Upper lobe of right lung (tissue), 1 donor: ENCODE data around the gene NES. TPM values are rescaled to one million over a fixed set of nuclear protein-coding genes. Genes with fewer than 3 reads are reported as not detected.
A peak's percentile ranks its signal among the peaks of the same experiment; 100 is the strongest.

Source experiments
- ATAC-seq: fragments of 200-7000 bp; cut with Tn5 transposase; one replicate; pipeline ENCODE4 v1.9.1; 2020; ENCODE audit warnings: mild to moderate bottlenecking, moderate library complexity
- DNase-seq: peaks from one replicate; pipeline ENCODE4 v3.0.0-alpha.2; 2020
- H3K27ac ChIP-seq: fragments of 200-600 bp; one replicate; pipeline ENCODE4 v1.8.0; 2022
- H3K27me3 ChIP-seq: fragments of 200-600 bp; one replicate; pipeline ENCODE4 v1.8.0; 2022; ENCODE audit warnings: mild to moderate bottlenecking
- H3K36me3 ChIP-seq: fragments of 200-600 bp; one replicate; pipeline ENCODE4 v1.8.0; 2022
- H3K4me1 ChIP-seq: fragments of 200-600 bp; one replicate; pipeline ENCODE4 v1.8.0; 2022
- H3K4me3 ChIP-seq: fragments of 200-600 bp; one replicate; pipeline ENCODE4 v1.8.0; 2022; ENCODE audit warnings: mild to moderate bottlenecking
- H3K9me3 ChIP-seq: fragments of 200-600 bp; one replicate; pipeline ENCODE4 v1.8.0; 2022
- intact Hi-C: fragments of 100-400 bp; cut with DNase I; formaldehyde crosslinking; loops from one replicate; pipeline ENCODE4 v1.11.0; 2022
- total RNA-seq: library from RNA; stranded (reverse); fragmentation: NEBNext Ultra II Directional; extraction: Animal tissue kit (Norgen Biotek cat#: 25700); gene quantifications from one replicate; pipeline ENCODE4 v1.2.1, GENCODE V29; 2021
- TF ChIP-seq, protein P1 (sequence below): fragments of 200-600 bp; IDR thresholded peaks from one replicate; pipeline ENCODE4 v1.8.0; 2022; ENCODE audit warnings: antibody characterized with exemption
- donor health status: DM: no; HTN: yes; CAD: no; lungs with severe emphysema.

NES gene
- total RNA-seq, 1 donor from 2014 or later = 54.7 TPM

DNA sequence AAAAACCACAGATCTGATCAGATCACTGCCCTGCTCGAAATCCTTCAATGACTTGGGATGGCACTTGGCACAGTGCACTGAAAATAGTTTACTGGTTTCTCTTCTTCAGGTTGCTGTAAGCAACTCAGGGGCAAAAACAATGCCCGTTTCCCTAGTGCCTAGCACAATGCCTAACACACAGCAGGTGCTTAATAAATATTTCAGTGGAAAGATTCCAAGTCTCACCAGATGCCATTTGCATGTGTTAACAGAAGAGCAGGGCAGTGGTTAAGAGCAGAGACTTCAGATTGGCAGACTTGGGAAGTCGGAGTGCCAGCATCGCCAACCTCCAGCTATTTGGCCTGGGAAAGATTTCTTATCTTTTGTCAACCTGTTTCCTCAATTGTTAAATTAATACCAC lies 40.1 kb upstream of the NES start:
- Histone ChIP-seq H3K4me1 (no peaks in the 10 kb centered on the region), H3K27me3 (no peaks in the 10 kb centered on the region), H3K4me3 (no peak overlapping the region), H3K27ac (no peak overlapping the region), H3K9me3 (no peaks in the 10 kb centered on the region), H3K36me3 (peaks cover 16% of the 10 kb centered on the region)
- TF ChIP-seq, protein P1, sequence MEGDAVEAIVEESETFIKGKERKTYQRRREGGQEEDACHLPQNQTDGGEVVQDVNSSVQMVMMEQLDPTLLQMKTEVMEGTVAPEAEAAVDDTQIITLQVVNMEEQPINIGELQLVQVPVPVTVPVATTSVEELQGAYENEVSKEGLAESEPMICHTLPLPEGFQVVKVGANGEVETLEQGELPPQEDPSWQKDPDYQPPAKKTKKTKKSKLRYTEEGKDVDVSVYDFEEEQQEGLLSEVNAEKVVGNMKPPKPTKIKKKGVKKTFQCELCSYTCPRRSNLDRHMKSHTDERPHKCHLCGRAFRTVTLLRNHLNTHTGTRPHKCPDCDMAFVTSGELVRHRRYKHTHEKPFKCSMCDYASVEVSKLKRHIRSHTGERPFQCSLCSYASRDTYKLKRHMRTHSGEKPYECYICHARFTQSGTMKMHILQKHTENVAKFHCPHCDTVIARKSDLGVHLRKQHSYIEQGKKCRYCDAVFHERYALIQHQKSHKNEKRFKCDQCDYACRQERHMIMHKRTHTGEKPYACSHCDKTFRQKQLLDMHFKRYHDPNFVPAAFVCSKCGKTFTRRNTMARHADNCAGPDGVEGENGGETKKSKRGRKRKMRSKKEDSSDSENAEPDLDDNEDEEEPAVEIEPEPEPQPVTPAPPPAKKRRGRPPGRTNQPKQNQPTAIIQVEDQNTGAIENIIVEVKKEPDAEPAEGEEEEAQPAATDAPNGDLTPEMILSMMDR = no peak
- ATAC-seq (no peak), DNase-seq (no peak)
- intact Hi-C loops = no loop called here

DNA sequence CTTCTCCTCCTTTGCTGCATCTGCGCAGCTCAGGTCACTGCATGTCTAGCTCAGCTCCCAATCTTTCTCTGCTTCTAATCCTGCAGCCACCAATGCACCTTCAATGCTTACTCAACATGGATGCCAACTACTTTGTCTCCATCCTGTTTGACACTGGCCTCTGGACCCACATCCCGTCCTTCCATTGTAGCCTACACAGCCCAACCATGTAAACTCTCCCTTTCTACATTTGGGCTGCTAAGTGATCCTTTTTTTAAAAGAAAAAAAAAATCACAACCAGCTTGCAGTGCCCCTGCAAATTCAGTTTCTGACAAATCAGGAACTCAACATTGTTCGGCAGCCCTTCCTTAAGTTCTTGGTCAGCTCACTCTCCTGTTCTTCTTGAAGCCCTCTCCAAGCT lies 37.6 kb upstream of the NES start:
- ATAC-seq = no peak
- no peak overlapping the region for H3K27ac ChIP-seq

DNA sequence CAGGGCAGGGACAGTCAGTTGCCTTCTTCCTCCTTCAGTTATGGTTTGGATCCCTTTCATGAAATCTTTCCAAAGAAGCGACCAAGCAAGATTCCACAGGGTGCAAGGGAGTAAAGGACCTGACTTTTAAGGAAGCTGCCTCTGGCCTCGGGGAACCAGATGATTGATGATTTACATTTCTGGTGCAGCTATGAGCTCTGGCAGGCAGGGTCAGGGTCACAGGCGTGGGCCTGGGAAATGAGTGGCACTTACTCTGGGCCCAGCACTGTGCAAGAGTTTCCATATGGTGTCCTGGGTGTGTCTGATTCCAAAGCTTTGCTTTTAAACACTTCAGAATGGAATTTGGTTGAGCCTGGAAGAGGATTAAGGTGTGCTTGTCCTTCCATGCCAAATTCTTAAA lies 35.4 kb upstream of the NES start:
- Histone ChIP-seq H3K4me1 (peaks cover 3% of the 10 kb centered on the region), H3K27ac (no peak overlapping the region), H3K36me3 (no peaks in the 10 kb centered on the region), H3K27me3 (no peaks in the 10 kb centered on the region), H3K4me3 (no peak overlapping the region), H3K9me3 (no peaks in the 10 kb centered on the region)
- TF ChIP-seq, protein P1 = no peak
- DNase-seq (no peak), ATAC-seq (no peak)
- intact Hi-C loops = no loop called here

More for the DNA sequence above, 37.6 kb upstream of the NES start:
- no peak for DNase-seq
- Histone ChIP-seq H3K36me3 (no peaks in the 10 kb centered on the region), H3K4me3 (no peak overlapping the region), H3K27me3 (no peaks in the 10 kb centered on the region), H3K4me1 (no peaks in the 10 kb centered on the region), H3K9me3 (no peaks in the 10 kb centered on the region)
- TF ChIP-seq, protein P1 = no peak
- intact Hi-C loops = no loop called here

DNA sequence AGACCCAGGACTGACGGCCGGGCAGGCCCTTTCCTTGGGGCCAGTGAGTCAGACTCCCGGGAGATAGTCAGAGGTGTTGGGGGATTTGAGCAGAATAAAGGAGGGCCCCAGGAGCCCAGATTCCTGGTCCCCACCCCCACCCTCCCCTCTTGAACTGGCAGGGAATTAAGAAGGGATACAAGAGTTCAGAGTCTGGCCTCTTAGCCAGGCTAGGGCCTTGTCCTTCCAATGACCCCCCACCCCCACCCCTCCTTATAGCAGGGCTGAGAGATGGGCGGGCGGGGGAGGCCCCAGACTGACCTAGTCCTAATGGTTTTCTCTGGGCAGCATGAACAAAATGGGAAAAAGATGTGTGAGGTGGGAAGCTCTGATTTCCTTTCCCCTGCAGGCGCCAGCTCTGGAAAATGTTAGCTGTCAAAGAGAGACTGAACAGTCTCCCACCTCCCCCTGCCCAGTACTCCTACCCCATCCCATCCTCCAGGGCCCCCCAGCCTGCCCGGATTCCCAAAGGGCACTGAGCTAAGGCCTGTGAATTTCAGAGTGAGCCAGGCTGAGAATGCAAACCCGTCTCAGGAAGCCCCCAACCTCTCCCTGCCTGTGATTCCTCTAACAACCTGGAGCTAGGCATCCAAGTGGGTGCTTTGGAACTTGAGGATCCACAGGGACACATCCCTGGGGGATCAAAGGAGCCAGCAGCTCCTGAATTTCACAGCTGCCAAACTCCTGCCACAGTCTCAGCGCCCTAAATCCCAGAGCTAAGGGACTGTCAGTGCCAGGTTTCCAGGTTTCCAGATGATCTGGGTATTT lies 34.0 kb upstream of the NES start:
- DNase-seq (no peak), ATAC-seq (no peak)
- H3K27me3 ChIP-seq = no peaks in the 10 kb centered on the region
- TF ChIP-seq, protein P1 = no peak
- intact Hi-C loops = no loop called here
- no peak overlapping the region for H3K27ac ChIP-seq
- no peak overlapping the region for H3K4me3 ChIP-seq
- no peaks in the 10 kb centered on the region for H3K36me3 ChIP-seq
- no peaks in the 10 kb centered on the region for H3K9me3 ChIP-seq
- peaks cover 10% of the 10 kb centered on the region for H3K4me1 ChIP-seq

DNA sequence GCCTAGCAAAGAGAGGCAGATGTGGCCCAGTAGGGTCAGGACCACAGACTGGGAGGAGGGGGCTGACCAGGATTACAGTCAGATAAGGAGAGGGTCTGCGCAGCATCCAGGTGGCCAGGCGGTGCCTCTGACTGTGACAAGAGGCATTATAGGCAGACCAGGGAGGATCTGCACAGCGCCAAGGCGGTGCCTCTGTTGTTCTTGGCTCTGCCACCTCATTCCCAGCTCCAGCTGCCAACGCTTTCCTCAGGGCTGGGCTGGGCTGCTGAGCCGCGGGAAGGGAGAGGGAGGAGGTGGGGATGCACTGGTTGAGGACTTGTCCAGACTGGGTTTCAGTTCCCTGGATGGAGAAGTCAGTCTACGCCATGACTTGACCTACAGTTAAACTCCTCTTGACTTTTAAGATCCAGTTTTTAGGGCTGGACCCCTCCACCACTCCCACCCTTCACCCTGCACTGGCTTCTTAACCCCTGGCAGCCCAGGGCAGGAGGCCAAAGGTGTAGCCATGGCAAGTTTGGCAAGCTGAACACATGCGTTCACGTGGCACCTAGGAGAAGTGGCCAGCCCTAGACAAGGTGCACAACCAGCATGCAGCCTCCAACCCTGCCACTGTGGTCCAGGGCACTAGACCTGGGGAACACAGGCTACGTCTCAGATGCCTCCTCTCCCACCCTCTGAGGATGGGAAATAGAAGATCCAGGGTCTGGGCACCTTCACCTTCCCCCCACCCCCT lies 32.7 kb upstream of the NES start:
- Histone ChIP-seq H3K36me3 (no peaks in the 10 kb centered on the region), H3K9me3 (no peaks in the 10 kb centered on the region), H3K4me3 (no peak overlapping the region), H3K27ac (no peak overlapping the region), H3K27me3 (peaks cover 11% of the 10 kb centered on the region), H3K4me1 (peaks cover 23% of the 10 kb centered on the region)
- DNase-seq (no peak), ATAC-seq (peak; percentile 53)
- intact Hi-C loops = no loop called here
- TF ChIP-seq, protein P1 = no peak
